ENCODE measurements around the gene NIPBL.

The NIPBL gene

GRCh38 chr5:36929438-36929837 is 52.9 kb downstream of the NIPBL start:
- TF ChIP-seq CTCF (conservative IDR thresholded peaks at IDR 0.05; ENCODE audit: low read depth, low read length): no peak
- no peak overlapping the region for H3K4me3 ChIP-seq (ENCODE audit: low read depth, low read length)
- no peak for DNase-seq (ENCODE audit: low read depth)

GRCh38 chr5:36932056-36932455 is 55.5 kb downstream of the NIPBL start:
- TF ChIP-seq CTCF (conservative IDR thresholded peaks at IDR 0.05; ENCODE audit: low read depth, low read length): no peak
- no peak overlapping the region for H3K4me3 ChIP-seq (ENCODE audit: low read depth, low read length)
- no peak for DNase-seq (ENCODE audit: low read depth)

GRCh38 chr5:36932699-36933098 is 56.1 kb downstream of the NIPBL start:
- H3K4me3 ChIP-seq (ENCODE audit: low read depth, low read length): no peak overlapping the region
- no peak for TF ChIP-seq CTCF (conservative IDR thresholded peaks at IDR 0.05; ENCODE audit: low read depth, low read length)
- DNase-seq (ENCODE audit: low read depth): no peak

- no peak overlapping the region for H3K4me3 ChIP-seq (ENCODE audit: low read depth, low read length)
- TF ChIP-seq CTCF (conservative IDR thresholded peaks at IDR 0.05; ENCODE audit: low read depth, low read length): no peak
- peak; percentile 70 for DNase-seq (ENCODE audit: low read depth)
These were observed 58.3 kb downstream of the NIPBL start for GRCh38 chr5:36934740-36935356.

- DNase-seq (ENCODE audit: low read depth): no peak
- no peak for TF ChIP-seq CTCF (conservative IDR thresholded peaks at IDR 0.05; ENCODE audit: low read depth, low read length)
- H3K4me3 ChIP-seq (ENCODE audit: low read depth, low read length): no peak overlapping the region
These were observed 59.2 kb downstream of the NIPBL start for GRCh38 chr5:36935805-36936204.

- TF ChIP-seq CTCF (conservative IDR thresholded peaks at IDR 0.05; ENCODE audit: low read depth, low read length): no peak
- no peak overlapping the region for H3K4me3 ChIP-seq (ENCODE audit: low read depth, low read length)
- DNase-seq (ENCODE audit: low read depth): no peak
These were observed 59.7 kb downstream of the NIPBL start for GRCh38 chr5:36936309-36936708.

GRCh38 chr5:36938129-36938528 is 61.6 kb downstream of the NIPBL start:
- no peak for TF ChIP-seq CTCF (conservative IDR thresholded peaks at IDR 0.05; ENCODE audit: low read depth, low read length)
- no peak overlapping the region for H3K4me3 ChIP-seq (ENCODE audit: low read depth, low read length)
- no peak for DNase-seq (ENCODE audit: low read depth)
